Measurements from ENCODE around the gene MME. TPM values are rescaled to one million over a fixed set of nuclear protein-coding genes. Genes with fewer than 3 reads are reported as not detected.

The MME gene
- total and polyA plus RNA-seq, 2 donors from 2014 or later = 8.4 to 126 TPM

DNA sequence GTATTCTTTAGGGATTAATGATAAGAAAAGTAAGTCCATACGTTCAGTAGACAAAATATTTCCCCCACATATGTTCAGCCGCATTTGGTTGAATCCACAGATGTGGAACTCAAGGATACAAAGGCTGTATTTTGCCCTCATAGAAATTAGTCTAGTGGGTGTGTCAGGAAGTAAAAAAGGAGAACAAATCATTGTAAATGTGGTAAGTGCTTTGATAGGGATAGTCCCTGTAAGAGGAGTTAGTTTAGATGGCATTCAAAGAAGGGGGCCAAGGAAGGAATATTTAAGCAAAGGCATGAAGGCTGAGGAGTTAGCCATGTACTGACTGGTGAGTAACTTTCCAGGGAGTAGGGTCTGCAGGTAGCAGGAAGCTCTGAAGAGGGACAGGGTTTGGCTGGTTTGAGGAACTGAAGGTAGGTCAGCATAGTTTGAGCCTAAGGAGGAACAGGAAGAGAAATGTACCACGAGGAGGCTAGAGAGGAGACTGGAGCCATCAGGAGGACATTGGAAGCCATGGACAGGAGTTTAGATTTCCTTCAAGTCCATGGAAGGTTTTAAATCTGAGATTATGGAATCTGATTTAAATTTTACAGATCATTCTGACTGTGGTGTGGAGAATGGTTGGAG lies 98.8 kb downstream of the MME start:
- FAIRE-seq (no peak), DNase-seq (no peak)
- no peak overlapping the region for H3K9ac ChIP-seq (ENCODE audit: low read length in 3 of 3)
- no peaks in the 10 kb centered on the region for H3K9me3 ChIP-seq (ENCODE audit: control insufficient read depth in 2 of 3, insufficient read depth in 1 of 3, low read length in 3 of 3)
- peaks cover 0 to 8% (median 0%) of the 10 kb centered on the region in 3 donors for H3K4me1 ChIP-seq (ENCODE audit: control insufficient read depth in 2 of 3, insufficient read depth in 2 of 3, low read depth in 1 of 3, low read length in 3 of 3)
- no peaks in the 10 kb centered on the region for H3K27me3 ChIP-seq (ENCODE audit: control insufficient read depth, insufficient read depth, low read length)
- peaks cover 0 to 10% (median 0%) of the 10 kb centered on the region in 3 donors for H3K36me3 ChIP-seq (ENCODE audit: control insufficient read depth in 2 of 3, insufficient read depth in 3 of 3, low read length in 3 of 3)
- no peak overlapping the region for H3K27ac ChIP-seq (ENCODE audit: low read depth in 2 of 2, low read length in 2 of 2)
- intact Hi-C loops (cut with DNase I) = no loop called here
- TF ChIP-seq, protein P1, sequence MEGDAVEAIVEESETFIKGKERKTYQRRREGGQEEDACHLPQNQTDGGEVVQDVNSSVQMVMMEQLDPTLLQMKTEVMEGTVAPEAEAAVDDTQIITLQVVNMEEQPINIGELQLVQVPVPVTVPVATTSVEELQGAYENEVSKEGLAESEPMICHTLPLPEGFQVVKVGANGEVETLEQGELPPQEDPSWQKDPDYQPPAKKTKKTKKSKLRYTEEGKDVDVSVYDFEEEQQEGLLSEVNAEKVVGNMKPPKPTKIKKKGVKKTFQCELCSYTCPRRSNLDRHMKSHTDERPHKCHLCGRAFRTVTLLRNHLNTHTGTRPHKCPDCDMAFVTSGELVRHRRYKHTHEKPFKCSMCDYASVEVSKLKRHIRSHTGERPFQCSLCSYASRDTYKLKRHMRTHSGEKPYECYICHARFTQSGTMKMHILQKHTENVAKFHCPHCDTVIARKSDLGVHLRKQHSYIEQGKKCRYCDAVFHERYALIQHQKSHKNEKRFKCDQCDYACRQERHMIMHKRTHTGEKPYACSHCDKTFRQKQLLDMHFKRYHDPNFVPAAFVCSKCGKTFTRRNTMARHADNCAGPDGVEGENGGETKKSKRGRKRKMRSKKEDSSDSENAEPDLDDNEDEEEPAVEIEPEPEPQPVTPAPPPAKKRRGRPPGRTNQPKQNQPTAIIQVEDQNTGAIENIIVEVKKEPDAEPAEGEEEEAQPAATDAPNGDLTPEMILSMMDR (IDR thresholded peaks at IDR 0.05; ENCODE audit: borderline replicate concordance, extremely low read depth, insufficient read depth) = no peak
- H3K4me3 ChIP-seq (ENCODE audit: low read length in 3 of 3) = no peak overlapping the region

GRCh38 chr3:155179437-155179827 lies 99.3 kb downstream of the MME start:
- Histone ChIP-seq H3K4me3 (ENCODE audit: low read length in 3 of 3) (no peak overlapping the region), H3K27ac (ENCODE audit: low read depth in 2 of 2, low read length in 2 of 2) (no peak overlapping the region), H3K4me1 (ENCODE audit: control insufficient read depth in 2 of 3, insufficient read depth in 2 of 3, low read depth in 1 of 3, low read length in 3 of 3) (peaks cover 0 to 8% (median 0%) of the 10 kb centered on the region in 3 donors), H3K27me3 (ENCODE audit: control insufficient read depth, insufficient read depth, low read length) (no peaks in the 10 kb centered on the region), H3K9me3 (ENCODE audit: control insufficient read depth in 2 of 3, insufficient read depth in 1 of 3, low read length in 3 of 3) (no peaks in the 10 kb centered on the region), H3K9ac (ENCODE audit: low read length in 3 of 3) (no peak overlapping the region), H3K36me3 (ENCODE audit: control insufficient read depth in 2 of 3, insufficient read depth in 3 of 3, low read length in 3 of 3) (peaks cover 0 to 10% (median 0%) of the 10 kb centered on the region in 3 donors)
- FAIRE-seq (no peak), DNase-seq (no peak)
- intact Hi-C loops (cut with DNase I) = no loop called here
- TF ChIP-seq, protein P1 (IDR thresholded peaks at IDR 0.05; ENCODE audit: borderline replicate concordance, extremely low read depth, insufficient read depth) = no peak

DNA sequence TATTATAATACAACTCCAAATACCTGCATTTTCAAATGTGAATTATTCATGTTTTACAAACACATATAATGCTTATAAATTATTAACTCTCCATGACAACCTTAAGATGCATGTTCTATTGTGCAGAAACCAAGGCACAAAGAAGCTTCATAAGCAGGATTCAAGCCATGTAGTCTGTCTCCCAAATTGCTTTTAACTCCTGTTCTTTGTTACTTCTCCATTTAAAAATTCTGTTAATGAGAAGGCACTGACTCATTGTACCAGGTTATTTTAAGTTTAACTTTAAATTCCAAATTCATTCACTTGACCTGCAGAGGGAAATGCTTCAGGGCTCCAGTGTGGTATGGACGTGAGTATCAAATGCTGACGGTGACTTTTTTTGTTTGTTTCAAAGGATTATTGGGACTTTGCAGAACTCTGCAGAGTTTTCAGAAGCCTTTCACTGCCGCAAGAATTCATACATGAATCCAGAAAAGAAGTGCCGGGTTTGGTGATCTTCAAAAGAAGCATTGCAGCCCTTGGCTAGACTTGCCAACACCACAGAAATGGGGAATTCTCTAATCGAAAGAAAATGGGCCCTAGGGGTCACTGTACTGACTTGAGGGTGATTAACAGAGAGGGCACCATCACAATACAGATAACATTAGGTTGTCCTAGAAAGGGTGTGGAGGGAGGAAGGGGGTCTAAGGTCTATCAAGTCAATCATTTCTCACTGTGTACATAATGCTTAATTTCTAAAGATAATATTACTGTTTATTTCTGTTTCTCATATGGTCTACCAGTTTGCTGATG lies 100.0 kb downstream of the MME start:
- Histone ChIP-seq H3K4me3 (ENCODE audit: low read length in 3 of 3) (no peak overlapping the region), H3K9me3 (ENCODE audit: control insufficient read depth in 2 of 3, insufficient read depth in 1 of 3, low read length in 3 of 3) (no peaks in the 10 kb centered on the region), H3K27me3 (ENCODE audit: control insufficient read depth, insufficient read depth, low read length) (no peaks in the 10 kb centered on the region), H3K36me3 (ENCODE audit: control insufficient read depth in 2 of 3, insufficient read depth in 3 of 3, low read length in 3 of 3) (peaks cover 0 to 10% (median 0%) of the 10 kb centered on the region in 3 donors), H3K27ac (ENCODE audit: low read depth in 2 of 2, low read length in 2 of 2) (no peak overlapping the region), H3K4me1 (ENCODE audit: control insufficient read depth in 2 of 3, insufficient read depth in 2 of 3, low read depth in 1 of 3, low read length in 3 of 3) (peaks cover 0 to 8% (median 0%) of the 10 kb centered on the region in 3 donors), H3K9ac (ENCODE audit: low read length in 3 of 3) (no peak overlapping the region)
- TF ChIP-seq, protein P1 (IDR thresholded peaks at IDR 0.05; ENCODE audit: borderline replicate concordance, extremely low read depth, insufficient read depth) = no peak
- DNase-seq (no peak), FAIRE-seq (no peak)
- intact Hi-C loops (cut with DNase I) = no loop called here

Data from kidney (tissue), 14 donors.